Activated CD8-positive, alpha-beta T cell treated with anti-CD3 and anti-CD28 coated beads for 36 hours (primary cell): Measurements from ENCODE around the gene LIMS1. TPM values are rescaled to one million over a fixed set of nuclear protein-coding genes. Genes with fewer than 3 reads are reported as not detected.

ENCODE experiments used
- ATAC-seq: fragments of 200-7000 bp; cut with Tn5 transposase; one replicate; pipeline ENCODE4 v1.10.0; 2021; ENCODE audit warnings: mild to moderate bottlenecking, moderate library complexity
- CTCF ChIA-PET: fragments of 350-600 bp; sonication (Branson Sonifier 250); formaldehyde crosslinking; loops from one replicate; lab custom pipeline; 2021; ENCODE audit warnings: antibody characterized with exemption; lab: Charles Lee
- POLR2A ChIA-PET: fragments of 350-600 bp; sonication (Branson Sonifier 250); formaldehyde crosslinking; loops from one replicate; lab custom pipeline; 2021; ENCODE audit warnings: antibody characterized with exemption; lab: Charles Lee
- DNase-seq: peaks from one replicate; pipeline ENCODE4 v3.0.0-alpha.2; 2020
- H3K27ac Mint-ChIP-seq: one replicate; pipeline ENCODE4 v1.8.0; 2021; ENCODE audit warnings: mild to moderate bottlenecking, mixed read lengths
- H3K27me3 Mint-ChIP-seq: one replicate; pipeline ENCODE4 v1.8.0; 2021; ENCODE audit warnings: mixed read lengths
- H3K36me3 Mint-ChIP-seq: one replicate; pipeline ENCODE4 v1.8.0; 2021; ENCODE audit warnings: low read depth, mixed read lengths
- H3K4me1 Mint-ChIP-seq: one replicate; pipeline ENCODE4 v1.8.0; 2021; ENCODE audit warnings: low read depth, mixed read lengths
- H3K4me3 Mint-ChIP-seq: one replicate; pipeline ENCODE4 v1.8.0; 2021; ENCODE audit warnings: mild to moderate bottlenecking, moderate library complexity, mixed read lengths
- H3K9me3 Mint-ChIP-seq: one replicate; pipeline ENCODE4 v1.8.0; 2021; ENCODE audit warnings: mixed read lengths
- CTCF ChIP-seq: fragments of 200-600 bp; IDR thresholded peaks from one replicate; pipeline ENCODE4 v1.8.0; 2022; ENCODE audit warnings: antibody characterized with exemption, mild to moderate bottlenecking
- intact Hi-C: fragments of 100-400 bp; cut with micrococcal nuclease; formaldehyde crosslinking; loops from one replicate; pipeline ENCODE4 v1.10.0; 2022
- total RNA-seq, 2 experiments: library from RNA; stranded (reverse); gene quantifications; one replicate each; pipeline ENCODE4 v1.2.3, GENCODE V29; 2021

LIMS1 gene
- total RNA-seq, 2 experiments from 2014 or later = 48.1 to 51.7 TPM

- H3K4me1 Mint-ChIP-seq = peaks cover 54% of the 10 kb centered on the region
- POLR2A ChIA-PET = interaction anchor here (0.6 to 2.1 kb wide), 6 partner anchors 11 to 309 kb away, joined by 3 to 7 read pairs (median 4); no protein-coding TSS in a partner anchor
- H3K27ac Mint-ChIP-seq = no peak overlapping the region
- H3K36me3 Mint-ChIP-seq = no peaks in the 10 kb centered on the region
- H3K9me3 Mint-ChIP-seq = no peaks in the 10 kb centered on the region
- intact Hi-C loops = loop anchor here (5.0 kb wide), 1 partner anchor 43 kb away; no protein-coding TSS in a partner anchor
- ATAC-seq (no peak), DNase-seq (no peak)
- H3K4me3 Mint-ChIP-seq = no peak overlapping the region
- no peaks in the 10 kb centered on the region for H3K27me3 Mint-ChIP-seq
- CTCF ChIA-PET = interaction anchor here (0.6 to 8.4 kb wide), 20 partner anchors 7 to 266 kb away, joined by 3 to 129 read pairs (median 7); partner anchors contain the start of gene LIMS1
- TF ChIP-seq CTCF = no peak
These were observed 101.5 kb downstream of the LIMS1 start for GRCh38 chr2:108635630-108636354.

GRCh38 chr2:108637304-108637669 is 103.0 kb downstream of the LIMS1 start:
- Mint-ChIP-seq H3K27me3 (no peaks in the 10 kb centered on the region), H3K36me3 (no peaks in the 10 kb centered on the region), H3K4me1 (peaks cover 53% of the 10 kb centered on the region), H3K4me3 (no peak overlapping the region), H3K27ac (peak overlapping the region; percentile 34), H3K9me3 (no peaks in the 10 kb centered on the region)
- ATAC-seq (no peak), DNase-seq (no peak)
- TF ChIP-seq CTCF = no peak
- intact Hi-C loops = loop anchor here (5.0 kb wide), 1 partner anchor 45 kb away; no protein-coding TSS in a partner anchor
- CTCF ChIA-PET = interaction anchor here (1.0 to 8.4 kb wide), 16 partner anchors 9 to 274 kb away, joined by 3 to 129 read pairs (median 13); no protein-coding TSS in a partner anchor
- POLR2A ChIA-PET = interaction anchor here (1.0 to 2.1 kb wide), 3 partner anchors 10 to 20 kb away, joined by 3 to 7 read pairs (median 6); no protein-coding TSS in a partner anchor

GRCh38 chr2:108640731-108641130 is 106.5 kb downstream of the LIMS1 start:
- no peak for TF ChIP-seq CTCF
- intact Hi-C loops = no loop called here
- Mint-ChIP-seq H3K9me3 (no peaks in the 10 kb centered on the region), H3K27me3 (no peaks in the 10 kb centered on the region), H3K4me3 (no peak overlapping the region), H3K36me3 (peaks cover 7% of the 10 kb centered on the region), H3K4me1 (peaks cover 31% of the 10 kb centered on the region), H3K27ac (no peak overlapping the region)
- ATAC-seq (no peak), DNase-seq (no peak)
- POLR2A ChIA-PET = no interaction called here
- CTCF ChIA-PET = interaction anchor here (1.5 to 7.4 kb wide), 2 partner anchors 12 to 36 kb away, joined by 4 to 89 read pairs; no protein-coding TSS in a partner anchor

GRCh38 chr2:108641756-108642155 is 107.5 kb downstream of the LIMS1 start:
- Mint-ChIP-seq H3K27me3 (no peaks in the 10 kb centered on the region), H3K9me3 (no peaks in the 10 kb centered on the region), H3K4me1 (peaks cover 27% of the 10 kb centered on the region), H3K4me3 (no peak overlapping the region), H3K36me3 (peaks cover 11% of the 10 kb centered on the region), H3K27ac (no peak overlapping the region)
- intact Hi-C loops = no loop called here
- ChIA-PET POLR2A (no interaction called here), CTCF (interaction anchor here (1.9 kb wide), 1 partner anchor 36 kb away, joined by 6 read pairs; no protein-coding TSS in a partner anchor)
- DNase-seq (no peak), ATAC-seq (no peak)
- no peak for TF ChIP-seq CTCF
